Ishikawa (cell line): ENCODE results near the gene TIMM29.

ENCODE experiments used
- CEBPB ChIP-seq: IDR thresholded peaks from 2 replicates; pipeline ENCODE4 v1.6.1; 2012
- EGR1 ChIP-seq: IDR thresholded peaks from 2 replicates; pipeline ENCODE4 v1.6.1; 2012
- EP300 ChIP-seq: IDR thresholded peaks from 2 replicates; pipeline ENCODE4 v1.6.1; 2012; ENCODE audit warnings: borderline replicate concordance
- MAX ChIP-seq: IDR thresholded peaks from 2 replicates; pipeline ENCODE4 v1.6.1; 2012
- RAD21 ChIP-seq: IDR thresholded peaks from 2 replicates; pipeline ENCODE4 v1.6.1; 2012; ENCODE audit warnings: low read depth
- TAF1 ChIP-seq: IDR thresholded peaks from 2 replicates; pipeline ENCODE4 v1.6.1; 2012; ENCODE audit warnings: low read depth, mild to moderate bottlenecking
- TCF12 ChIP-seq: IDR thresholded peaks from 2 replicates; pipeline ENCODE4 v1.6.1; 2012; ENCODE audit warnings: low read depth
- YY1 ChIP-seq: IDR thresholded peaks from 2 replicates; pipeline ENCODE4 v1.6.1; 2012; ENCODE audit warnings: low read depth
- TF ChIP-seq, protein P1 (sequence below): IDR thresholded peaks from 2 replicates; pipeline ENCODE4 v1.6.1; 2012

- TF ChIP-seq EP300 (no peak), MAX (no peak), YY1 (no peak), TCF12 (peak; percentile 36; the same call in 1 of the 2 replicates), RAD21 (no peak), TAF1 (no peak), CEBPB (no peak), EGR1 (no peak)
- TF ChIP-seq, protein P1, sequence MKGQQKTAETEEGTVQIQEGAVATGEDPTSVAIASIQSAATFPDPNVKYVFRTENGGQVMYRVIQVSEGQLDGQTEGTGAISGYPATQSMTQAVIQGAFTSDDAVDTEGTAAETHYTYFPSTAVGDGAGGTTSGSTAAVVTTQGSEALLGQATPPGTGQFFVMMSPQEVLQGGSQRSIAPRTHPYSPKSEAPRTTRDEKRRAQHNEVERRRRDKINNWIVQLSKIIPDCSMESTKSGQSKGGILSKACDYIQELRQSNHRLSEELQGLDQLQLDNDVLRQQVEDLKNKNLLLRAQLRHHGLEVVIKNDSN: no peak
Observed at GRCh38 chr19:10952809-10953208, 24.2 kb downstream of the TIMM29 start.
